Subcutaneous abdominal adipose tissue (tissue), 5 donors: ENCODE results near the gene CRHR2.

Experiments
- H3K27ac ChIP-seq: one replicate; pipeline ENCODE4 v1.7.0; 2013; ENCODE audit warnings: low read depth, mild to moderate bottlenecking, inconsistent platforms, low read length, moderate library complexity
- H3K27me3 ChIP-seq, 5 donors: one replicate each; pipeline ENCODE4 v1.7.0; 2013; ENCODE audit warnings: low read length in 5 of 5, inconsistent platforms in 1 of 5; ENCODE audit not compliant: control insufficient read depth in 5 of 5, insufficient read depth in 4 of 5
- H3K36me3 ChIP-seq, 5 donors: one replicate each; pipeline ENCODE4 v1.7.0; 2013; ENCODE audit warnings: low read length in 5 of 5; ENCODE audit not compliant: control insufficient read depth in 5 of 5, insufficient read depth in 5 of 5
- H3K4me1 ChIP-seq, 5 donors: one replicate each; pipeline ENCODE4 v1.7.0; 2013; ENCODE audit warnings: low read length in 5 of 5, mild to moderate bottlenecking in 3 of 5, moderate library complexity in 1 of 5; ENCODE audit not compliant: control insufficient read depth in 5 of 5, insufficient read depth in 5 of 5
- H3K4me3 ChIP-seq, 5 donors: one replicate each; pipeline ENCODE4 v1.7.0; 2013; ENCODE audit warnings: low read length in 5 of 5, low read depth in 1 of 5
- H3K9ac ChIP-seq, 5 donors: one replicate each; pipeline ENCODE4 v1.7.0; 2013; ENCODE audit warnings: low read length in 5 of 5, mild to moderate bottlenecking in 4 of 5, moderate library complexity in 3 of 5
- H3K9me3 ChIP-seq, 5 donors: one replicate each; pipeline ENCODE4 v1.7.0; 2013; ENCODE audit warnings: low read length in 5 of 5; ENCODE audit not compliant: control insufficient read depth in 5 of 5
- donor health status: healthy.
- donor health status: healthy.
- donor health status: healthy.
- donor health status: healthy.
- donor health status: healthy.

The CRHR2 gene

DNA sequence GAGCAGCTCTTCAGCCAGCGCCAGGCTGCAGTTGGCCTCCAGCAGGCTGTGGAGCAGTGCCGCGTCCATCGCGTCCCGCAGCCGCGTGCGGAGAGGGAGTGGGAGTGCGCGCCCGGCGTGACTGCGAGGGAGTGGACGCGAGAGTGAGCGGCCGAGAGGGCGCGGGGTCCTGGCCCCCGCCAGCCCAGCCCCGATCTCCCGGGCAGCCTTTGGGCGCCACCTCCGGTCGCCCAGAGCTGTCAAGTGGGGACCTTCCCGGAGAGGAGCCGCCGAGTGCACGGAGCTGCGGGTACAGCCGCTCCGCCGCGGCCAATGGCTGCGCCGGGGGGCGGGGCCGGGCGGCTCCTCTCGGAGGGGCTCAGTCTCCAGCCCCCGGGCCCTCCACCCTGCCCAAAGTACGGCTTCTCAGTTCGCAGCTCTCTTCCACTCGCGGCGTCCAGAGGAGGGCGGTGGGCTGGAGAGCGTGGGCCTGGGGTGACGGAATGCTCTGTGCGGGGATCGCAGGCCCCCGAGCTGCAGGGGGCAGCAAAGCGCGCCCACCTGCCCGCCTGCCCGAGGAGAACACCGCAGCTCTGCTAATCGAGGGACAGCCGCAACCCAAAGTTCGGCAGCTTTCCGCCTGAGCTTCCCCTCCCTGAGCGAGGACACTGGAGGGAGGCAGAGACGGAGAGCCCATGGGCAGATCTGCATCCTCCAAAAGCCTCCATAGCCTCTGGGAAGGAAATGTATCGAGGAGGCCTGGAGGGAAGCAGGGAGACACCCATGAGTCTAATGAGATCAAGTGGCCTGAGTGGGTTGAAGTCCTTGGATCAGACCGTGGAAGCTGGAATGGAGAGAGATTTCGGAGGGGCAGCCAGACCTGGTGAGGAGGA is at the start of gene CRHR2:
CRHR2 (minus strand) TSS at position 245 of the 872 bp plus-strand sequence; CDS start at position 69, 176 bp downstream.
- Histone ChIP-seq H3K27ac (no peak within 1 kb of the TSS), H3K4me3 (peak within 1 kb of the TSS in 4 of 5 donors; percentile 39 to 64 (median 56)), H3K36me3 (no peaks in the 10 kb centered on the region), H3K9ac (no peak within 1 kb of the TSS), H3K27me3 (peaks cover 42 to 65% (median 52%) of the 10 kb centered on the region in 5 donors), H3K4me1 (peaks cover 0 to 18% (median 14%) of the 10 kb centered on the region in 5 donors), H3K9me3 (no peaks in the 10 kb centered on the region)

DNA sequence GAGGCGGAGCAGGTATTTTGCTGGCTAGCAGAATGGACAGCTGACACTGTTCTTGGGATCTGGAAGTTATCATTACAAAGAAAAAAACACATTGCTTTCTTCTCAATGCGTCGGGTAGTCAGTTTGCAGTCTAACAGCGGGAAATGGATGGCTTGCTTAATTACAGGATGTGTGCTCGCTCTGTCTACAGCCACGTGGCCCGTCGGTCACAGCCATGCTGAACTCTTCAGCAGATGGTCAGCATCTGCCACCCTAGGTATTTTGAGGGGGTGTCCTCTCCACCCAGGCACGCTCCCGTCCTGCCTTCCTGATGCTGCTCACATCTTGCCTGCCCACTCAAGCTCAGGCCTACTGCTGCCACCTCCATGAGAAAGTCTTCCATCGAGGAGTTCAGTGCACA is 49.3 kb upstream of the CRHR2 start:
- H3K9ac ChIP-seq: no peak overlapping the region
- H3K4me3 ChIP-seq: no peak overlapping the region
- H3K27me3 ChIP-seq: peaks cover 4 to 16% (median 11%) of the 10 kb centered on the region in 5 donors
- H3K36me3 ChIP-seq: no peaks in the 10 kb centered on the region
- H3K27ac ChIP-seq: no peak overlapping the region
- no peaks in the 10 kb centered on the region for H3K9me3 ChIP-seq
- H3K4me1 ChIP-seq: peaks cover 0 to 6% (median 0%) of the 10 kb centered on the region in 5 donors

DNA sequence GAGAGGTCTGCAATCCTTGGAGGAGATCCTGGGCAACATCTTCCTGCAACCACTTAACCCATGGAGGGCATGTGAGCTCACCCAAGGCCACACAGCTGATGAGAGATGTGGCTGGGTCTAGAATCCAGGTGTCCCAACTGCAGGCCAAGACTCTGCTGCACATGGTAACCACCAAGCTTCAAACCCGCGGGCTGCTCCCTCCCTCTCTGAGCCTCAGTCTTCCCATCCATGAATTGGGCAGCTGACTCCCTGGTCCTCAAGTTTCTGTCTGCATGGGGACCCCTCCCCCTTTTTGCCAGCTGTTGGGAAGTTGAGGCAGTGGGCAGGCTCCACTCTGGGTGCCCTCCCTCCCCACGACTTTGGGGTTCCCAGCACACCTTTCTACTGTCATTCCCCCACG is 48.7 kb upstream of the CRHR2 start:
- no peak overlapping the region for H3K27ac ChIP-seq
- no peak overlapping the region for H3K4me3 ChIP-seq
- H3K4me1 ChIP-seq: peaks cover 0 to 6% (median 0%) of the 10 kb centered on the region in 5 donors

GRCh38 chr7:30730097-30730496 is 47.8 kb upstream of the CRHR2 start:
- Histone ChIP-seq H3K36me3 (no peaks in the 10 kb centered on the region), H3K4me3 (no peak overlapping the region), H3K27me3 (peaks cover 4 to 16% (median 11%) of the 10 kb centered on the region in 5 donors), H3K4me1 (peaks cover 0 to 6% (median 0%) of the 10 kb centered on the region in 5 donors), H3K27ac (no peak overlapping the region), H3K9me3 (no peaks in the 10 kb centered on the region), H3K9ac (no peak overlapping the region)

More for the DNA sequence above, 48.7 kb upstream of the CRHR2 start:
- Histone ChIP-seq H3K27me3 (peaks cover 4 to 16% (median 11%) of the 10 kb centered on the region in 5 donors), H3K9ac (no peak overlapping the region), H3K9me3 (no peaks in the 10 kb centered on the region), H3K36me3 (no peaks in the 10 kb centered on the region)

DNA sequence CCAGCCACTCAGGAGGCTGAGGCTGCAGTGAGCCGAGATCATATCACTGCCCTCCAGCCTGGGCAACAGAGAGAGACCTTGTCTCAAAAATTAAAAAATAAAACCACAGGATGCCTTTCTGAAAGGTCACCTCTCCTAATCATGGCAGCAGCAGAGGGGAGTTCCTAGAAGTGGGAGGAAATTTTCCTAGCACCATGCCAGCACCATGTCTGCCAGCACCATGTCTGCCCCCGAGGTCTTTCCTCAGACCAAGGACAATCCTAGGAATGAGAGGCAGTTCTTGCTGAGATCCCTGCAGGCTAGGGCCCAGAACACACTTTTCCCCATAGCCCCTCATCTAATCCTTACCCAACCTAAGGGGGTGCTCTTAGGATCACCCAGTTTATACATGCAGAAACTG is 47.4 kb upstream of the CRHR2 start:
- H3K9ac ChIP-seq: no peak overlapping the region
- no peaks in the 10 kb centered on the region for H3K36me3 ChIP-seq
- peaks cover 4 to 14% (median 11%) of the 10 kb centered on the region in 5 donors for H3K27me3 ChIP-seq
- peaks cover 0 to 6% (median 0%) of the 10 kb centered on the region in 5 donors for H3K4me1 ChIP-seq
- H3K4me3 ChIP-seq: no peak overlapping the region
- H3K9me3 ChIP-seq: no peaks in the 10 kb centered on the region
- H3K27ac ChIP-seq: no peak overlapping the region

- no peak overlapping the region for H3K27ac ChIP-seq
- H3K9ac ChIP-seq: no peak overlapping the region
These were observed 46.4 kb upstream of the CRHR2 start for GRCh38 chr7:30728591-30729100.

GRCh38 chr7:30727061-30727945 is 45.0 kb upstream of the CRHR2 start:
- Histone ChIP-seq H3K9me3 (no peaks in the 10 kb centered on the region), H3K27ac (no peak overlapping the region), H3K27me3 (peaks cover 0 to 4% (median 2%) of the 10 kb centered on the region in 5 donors), H3K9ac (no peak overlapping the region), H3K4me3 (no peak overlapping the region), H3K36me3 (no peaks in the 10 kb centered on the region), H3K4me1 (peaks cover 0 to 6% (median 0%) of the 10 kb centered on the region in 5 donors)

More at GRCh38 chr7:30728591-30729100, 46.4 kb upstream of the CRHR2 start:
- no peaks in the 10 kb centered on the region for H3K36me3 ChIP-seq
- H3K9me3 ChIP-seq: no peaks in the 10 kb centered on the region
- peaks cover 4 to 11% (median 5%) of the 10 kb centered on the region in 5 donors for H3K27me3 ChIP-seq
- peaks cover 0 to 6% (median 0%) of the 10 kb centered on the region in 5 donors for H3K4me1 ChIP-seq
- no peak overlapping the region for H3K4me3 ChIP-seq

DNA sequence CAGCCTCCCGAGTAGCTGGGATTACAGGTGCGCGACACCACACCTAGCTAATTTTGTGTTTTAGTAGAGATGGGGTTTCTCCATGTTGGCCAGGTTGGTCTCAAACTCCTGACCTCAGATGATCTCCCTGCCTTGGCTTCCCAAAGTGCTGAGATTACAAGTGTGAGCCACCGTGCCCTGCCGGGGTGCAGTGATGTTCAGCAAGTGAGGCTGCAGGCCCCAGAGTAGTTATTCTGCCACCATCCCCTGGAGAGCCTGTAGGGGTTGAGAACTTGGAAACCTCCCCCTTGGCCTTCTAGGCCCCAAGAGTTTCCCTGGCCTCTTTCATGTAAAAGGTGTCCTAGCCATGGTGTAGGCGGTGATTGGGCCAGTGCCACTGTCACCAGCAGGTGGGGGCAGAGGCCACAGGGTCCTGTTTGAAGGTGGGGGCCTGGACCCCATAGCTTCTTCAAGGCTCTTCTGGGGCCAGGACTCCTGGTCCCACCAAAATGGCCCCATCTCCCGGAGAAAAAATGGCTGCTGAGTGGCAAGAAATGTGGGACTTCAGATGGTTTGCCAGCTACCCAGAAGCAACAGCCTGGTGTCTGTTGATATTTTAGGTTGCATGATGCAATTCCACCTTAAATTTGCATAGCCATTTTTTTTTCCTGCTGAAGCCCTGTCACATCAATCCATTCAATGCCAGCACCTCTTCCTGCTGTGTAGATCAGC is 44.2 kb upstream of the CRHR2 start:
- Histone ChIP-seq H3K27ac (no peak overlapping the region), H3K9ac (no peak overlapping the region), H3K4me1 (peaks cover 0 to 3% (median 0%) of the 10 kb centered on the region in 5 donors), H3K4me3 (no peak overlapping the region), H3K36me3 (no peaks in the 10 kb centered on the region), H3K27me3 (peaks cover 0 to 2% (median 1%) of the 10 kb centered on the region in 5 donors), H3K9me3 (peaks cover 0 to under 1% (median 0%) of the 10 kb centered on the region in 5 donors)

- peaks cover 0 to 19% (median 5%) of the 10 kb centered on the region in 5 donors for H3K9me3 ChIP-seq
- no peaks in the 10 kb centered on the region for H3K4me1 ChIP-seq
- H3K27me3 ChIP-seq: no peaks in the 10 kb centered on the region
- no peak overlapping the region for H3K9ac ChIP-seq
- H3K36me3 ChIP-seq: no peaks in the 10 kb centered on the region
- no peak overlapping the region for H3K4me3 ChIP-seq
- H3K27ac ChIP-seq: no peak overlapping the region
These were observed 41.5 kb upstream of the CRHR2 start for GRCh38 chr7:30723776-30724175.
